IPS-NIHi7 (cell line): ENCODE results near the gene SIGLEC11.

Experiments
- DNase-seq: peaks from one replicate; pipeline ENCODE4 v3.0.0; 2012; ENCODE audit warnings: mixed read lengths; ENCODE audit errors: extremely low spot score

The SIGLEC11 gene

GRCh38 chr19:49906879-49907564 is 54.0 kb downstream of the SIGLEC11 start:
- no peak for DNase-seq

GRCh38 chr19:49904136-49904535 is 56.8 kb downstream of the SIGLEC11 start:
- no peak for DNase-seq
